Astrocyte of the cerebellum (primary cell): ENCODE measurements around the gene RASSF8.

Experiments
- DNase-seq: peaks from one replicate; pipeline ENCODE4 v3.0.0-alpha.2; 2011; ENCODE audit warnings: low read depth
- H3K4me3 ChIP-seq: 2 replicates; pipeline ENCODE4 v1.5.1; 2011; ENCODE audit warnings: mild to moderate bottlenecking, low read depth, low read length, moderate library complexity
- in situ Hi-C: cut with HindIII; loops from 2 replicates; pipeline ENCODE4 v1.10.0; 2017; ENCODE audit warnings: low sequenced_read_pairs
- TF ChIP-seq, protein P1 (sequence below): IDR thresholded peaks from 2 replicates; pipeline ENCODE4 v1.5.1; 2012; ENCODE audit warnings: low read length, low read depth, moderate library complexity, mild to moderate bottlenecking; ENCODE audit errors: missing control alignments

Gene RASSF8

DNA sequence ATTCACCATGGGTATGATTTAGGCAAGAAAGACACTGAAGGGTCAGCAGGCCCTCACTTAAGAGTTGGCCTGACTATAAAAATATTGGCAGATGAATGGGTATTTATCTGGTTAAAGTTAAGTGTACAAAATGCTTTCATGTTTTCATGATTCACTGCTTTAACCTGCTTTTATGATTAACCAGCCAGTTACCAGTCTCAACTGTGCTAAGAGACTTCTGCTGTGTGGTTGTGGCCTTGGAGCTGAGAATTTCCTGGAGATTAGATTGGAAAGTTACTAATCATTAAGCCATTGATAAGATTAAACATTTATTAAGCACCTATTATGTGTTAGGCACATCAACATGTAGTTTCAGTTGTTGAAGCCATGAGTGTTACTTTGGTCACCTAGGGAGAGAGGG lies 68.9 kb downstream of the RASSF8 start:
- TF ChIP-seq, protein P1, sequence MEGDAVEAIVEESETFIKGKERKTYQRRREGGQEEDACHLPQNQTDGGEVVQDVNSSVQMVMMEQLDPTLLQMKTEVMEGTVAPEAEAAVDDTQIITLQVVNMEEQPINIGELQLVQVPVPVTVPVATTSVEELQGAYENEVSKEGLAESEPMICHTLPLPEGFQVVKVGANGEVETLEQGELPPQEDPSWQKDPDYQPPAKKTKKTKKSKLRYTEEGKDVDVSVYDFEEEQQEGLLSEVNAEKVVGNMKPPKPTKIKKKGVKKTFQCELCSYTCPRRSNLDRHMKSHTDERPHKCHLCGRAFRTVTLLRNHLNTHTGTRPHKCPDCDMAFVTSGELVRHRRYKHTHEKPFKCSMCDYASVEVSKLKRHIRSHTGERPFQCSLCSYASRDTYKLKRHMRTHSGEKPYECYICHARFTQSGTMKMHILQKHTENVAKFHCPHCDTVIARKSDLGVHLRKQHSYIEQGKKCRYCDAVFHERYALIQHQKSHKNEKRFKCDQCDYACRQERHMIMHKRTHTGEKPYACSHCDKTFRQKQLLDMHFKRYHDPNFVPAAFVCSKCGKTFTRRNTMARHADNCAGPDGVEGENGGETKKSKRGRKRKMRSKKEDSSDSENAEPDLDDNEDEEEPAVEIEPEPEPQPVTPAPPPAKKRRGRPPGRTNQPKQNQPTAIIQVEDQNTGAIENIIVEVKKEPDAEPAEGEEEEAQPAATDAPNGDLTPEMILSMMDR, result no peak
- no peak for DNase-seq
- no peak overlapping the region for H3K4me3 ChIP-seq
- in situ Hi-C loops, result no loop called here

DNA sequence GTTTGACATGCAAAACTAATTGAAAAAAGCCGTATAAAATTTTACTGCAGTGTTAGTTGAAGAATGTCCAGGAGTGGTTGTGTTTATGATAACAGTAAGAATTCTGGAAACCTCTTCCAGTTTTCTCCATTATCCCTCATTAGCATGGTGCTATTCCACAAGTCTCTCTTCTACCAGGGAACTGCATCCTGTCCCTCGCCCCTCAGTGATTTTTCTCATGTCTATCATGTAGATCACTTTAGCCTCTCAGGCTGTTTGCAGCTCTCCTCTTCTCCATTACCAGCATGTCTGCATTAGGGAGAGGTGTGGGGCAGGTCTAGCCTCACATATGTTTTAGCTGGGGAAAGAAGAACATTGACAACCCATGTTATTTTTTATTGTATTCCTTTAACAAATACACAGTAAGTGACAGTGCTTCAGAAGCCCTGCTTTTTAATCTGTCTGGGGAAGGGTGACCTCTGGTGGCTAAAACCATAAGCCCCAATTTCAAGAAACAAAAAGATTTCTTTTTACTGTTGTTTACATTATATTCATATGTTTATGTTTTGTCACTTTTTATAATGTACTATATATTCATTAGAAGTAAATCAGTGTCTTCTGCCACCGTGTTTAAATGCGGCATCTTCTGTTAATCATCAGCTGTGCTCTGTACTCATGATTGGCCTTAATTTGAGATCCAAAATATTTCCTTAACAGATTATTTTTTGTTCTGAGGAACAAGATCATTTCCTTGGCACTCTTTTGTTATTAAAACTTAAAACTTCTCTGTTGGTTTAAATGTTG lies 70.7 kb downstream of the RASSF8 start:
- in situ Hi-C loops, result no loop called here
- peak; percentile 61 for DNase-seq
- no peak overlapping the region for H3K4me3 ChIP-seq
- TF ChIP-seq, protein P1, result peak; percentile 71

DNA sequence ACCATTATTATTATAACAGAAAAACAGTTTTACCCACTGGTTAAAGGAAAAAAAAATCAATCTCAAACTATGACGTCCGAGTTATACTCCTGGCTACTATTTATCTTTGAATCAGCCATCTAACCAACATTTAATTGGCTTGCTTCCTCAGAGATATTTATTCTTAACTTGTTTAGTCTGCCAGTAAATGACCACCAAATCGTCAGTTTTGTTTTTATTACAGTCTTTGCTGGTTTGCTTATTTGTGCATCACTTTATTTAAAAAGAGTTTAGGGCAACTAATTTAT lies 71.2 kb downstream of the RASSF8 start:
- no peak for DNase-seq
- TF ChIP-seq, protein P1, result no peak
- no peak overlapping the region for H3K4me3 ChIP-seq
- in situ Hi-C loops, result no loop called here

DNA sequence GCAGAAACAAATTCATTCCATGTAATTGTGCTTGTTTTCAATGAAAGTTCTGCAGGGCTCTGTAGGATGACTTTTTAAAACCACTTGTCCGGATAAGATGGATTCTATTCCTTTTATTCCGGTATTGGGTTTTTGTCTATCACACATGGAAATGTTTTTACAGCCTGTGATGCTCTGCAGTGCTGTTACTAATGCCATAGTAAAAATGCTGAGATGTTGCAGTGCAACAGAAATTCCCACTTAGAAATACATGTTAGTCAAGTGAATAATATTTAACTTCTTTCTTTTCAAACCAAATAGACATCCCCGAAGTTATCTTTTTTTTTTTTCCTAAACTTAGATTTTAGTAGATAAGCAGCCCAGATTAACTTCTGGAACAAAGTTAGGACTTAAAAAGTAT lies 71.9 kb downstream of the RASSF8 start:
- in situ Hi-C loops, result no loop called here
- no peak overlapping the region for H3K4me3 ChIP-seq
- no peak for DNase-seq
- TF ChIP-seq, protein P1, result no peak

DNA sequence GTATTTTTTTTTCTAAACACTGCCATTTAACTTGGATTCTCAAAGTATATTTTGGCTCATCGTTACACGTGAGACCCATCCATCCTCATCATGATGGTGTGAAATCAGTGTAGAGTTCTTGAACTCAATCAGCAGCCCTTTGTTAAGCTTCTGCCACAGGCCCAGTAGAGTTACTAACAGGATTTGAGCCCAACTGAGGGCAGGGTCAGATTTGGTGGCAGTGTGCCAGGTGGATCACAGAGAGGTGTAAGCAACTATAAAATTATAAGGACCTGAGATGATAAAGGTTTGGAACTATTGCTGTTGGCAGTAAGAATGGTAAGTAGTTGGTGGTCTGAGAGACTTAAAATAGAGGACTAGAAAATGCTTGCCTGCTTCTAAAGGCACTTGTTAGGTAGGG lies 72.8 kb downstream of the RASSF8 start:
- no peak overlapping the region for H3K4me3 ChIP-seq
- TF ChIP-seq, protein P1, result no peak
- in situ Hi-C loops, result no loop called here
- no peak for DNase-seq

DNA sequence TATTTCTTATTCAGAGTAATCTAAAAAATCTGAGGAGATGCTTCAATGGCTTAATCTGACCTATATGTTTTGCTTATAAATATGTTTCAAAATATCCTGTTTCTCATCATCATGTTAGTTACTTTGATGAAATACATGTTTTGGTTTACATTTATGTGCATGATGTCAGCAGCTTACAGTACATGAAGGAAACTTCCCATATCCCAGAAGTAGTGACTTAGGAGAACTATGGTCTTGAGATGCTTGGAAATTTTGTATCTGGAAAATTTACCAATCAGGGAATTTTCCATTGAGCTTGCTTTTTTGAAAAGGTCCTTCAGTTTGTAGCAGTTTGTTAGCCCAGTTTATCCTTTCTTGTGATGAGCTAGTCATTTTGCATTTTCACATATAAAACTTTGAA lies 73.3 kb downstream of the RASSF8 start:
- no peak for DNase-seq
- in situ Hi-C loops, result no loop called here
- TF ChIP-seq, protein P1, result no peak
- no peak overlapping the region for H3K4me3 ChIP-seq
